Peyer's patch (tissue), 4 donors: ENCODE measurements around the gene AGFG1.

Experiments used
- POLR2A ChIP-seq, 2 donors: fragments of 450-650 bp; IDR thresholded peaks; one replicate each; pipeline ENCODE4 v1.5.1; 2017; ENCODE audit warnings: antibody characterized with exemption in 2 of 2, mild to moderate bottlenecking in 2 of 2, moderate library complexity in 2 of 2
- TF ChIP-seq, protein P1 (sequence below), 6 experiments: fragments of 450-650 bp in 4 of 6; fragments of 200-600 bp in 2 of 6; sonication (generic) in 1 of 6; IDR thresholded peaks; one replicate each; pipeline ENCODE4 v1.5.1; 2017 to 2019; ENCODE audit warnings: antibody characterized with exemption in 6 of 6, mild to moderate bottlenecking in 3 of 6, moderate library complexity in 1 of 6

GRCh38 chr2:227491386-227491785, 19.4 kb downstream of the AGFG1 start:
- TF ChIP-seq, protein P1, sequence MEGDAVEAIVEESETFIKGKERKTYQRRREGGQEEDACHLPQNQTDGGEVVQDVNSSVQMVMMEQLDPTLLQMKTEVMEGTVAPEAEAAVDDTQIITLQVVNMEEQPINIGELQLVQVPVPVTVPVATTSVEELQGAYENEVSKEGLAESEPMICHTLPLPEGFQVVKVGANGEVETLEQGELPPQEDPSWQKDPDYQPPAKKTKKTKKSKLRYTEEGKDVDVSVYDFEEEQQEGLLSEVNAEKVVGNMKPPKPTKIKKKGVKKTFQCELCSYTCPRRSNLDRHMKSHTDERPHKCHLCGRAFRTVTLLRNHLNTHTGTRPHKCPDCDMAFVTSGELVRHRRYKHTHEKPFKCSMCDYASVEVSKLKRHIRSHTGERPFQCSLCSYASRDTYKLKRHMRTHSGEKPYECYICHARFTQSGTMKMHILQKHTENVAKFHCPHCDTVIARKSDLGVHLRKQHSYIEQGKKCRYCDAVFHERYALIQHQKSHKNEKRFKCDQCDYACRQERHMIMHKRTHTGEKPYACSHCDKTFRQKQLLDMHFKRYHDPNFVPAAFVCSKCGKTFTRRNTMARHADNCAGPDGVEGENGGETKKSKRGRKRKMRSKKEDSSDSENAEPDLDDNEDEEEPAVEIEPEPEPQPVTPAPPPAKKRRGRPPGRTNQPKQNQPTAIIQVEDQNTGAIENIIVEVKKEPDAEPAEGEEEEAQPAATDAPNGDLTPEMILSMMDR (IDR thresholded peaks at IDR 0.05), result no peak
- TF ChIP-seq POLR2A (IDR thresholded peaks at IDR 0.05), result no peak
